HG02870 (cell line): ENCODE results near the gene ETV7.

Source experiments
- ATAC-seq: cut with Tn5 transposase; IDR thresholded peaks from one replicate; pipeline ENCODE4 v1.9.1; 2021; ENCODE audit warnings: mild to moderate bottlenecking, moderate library complexity; ENCODE audit not compliant: unreplicated experiment

The ETV7 gene

DNA sequence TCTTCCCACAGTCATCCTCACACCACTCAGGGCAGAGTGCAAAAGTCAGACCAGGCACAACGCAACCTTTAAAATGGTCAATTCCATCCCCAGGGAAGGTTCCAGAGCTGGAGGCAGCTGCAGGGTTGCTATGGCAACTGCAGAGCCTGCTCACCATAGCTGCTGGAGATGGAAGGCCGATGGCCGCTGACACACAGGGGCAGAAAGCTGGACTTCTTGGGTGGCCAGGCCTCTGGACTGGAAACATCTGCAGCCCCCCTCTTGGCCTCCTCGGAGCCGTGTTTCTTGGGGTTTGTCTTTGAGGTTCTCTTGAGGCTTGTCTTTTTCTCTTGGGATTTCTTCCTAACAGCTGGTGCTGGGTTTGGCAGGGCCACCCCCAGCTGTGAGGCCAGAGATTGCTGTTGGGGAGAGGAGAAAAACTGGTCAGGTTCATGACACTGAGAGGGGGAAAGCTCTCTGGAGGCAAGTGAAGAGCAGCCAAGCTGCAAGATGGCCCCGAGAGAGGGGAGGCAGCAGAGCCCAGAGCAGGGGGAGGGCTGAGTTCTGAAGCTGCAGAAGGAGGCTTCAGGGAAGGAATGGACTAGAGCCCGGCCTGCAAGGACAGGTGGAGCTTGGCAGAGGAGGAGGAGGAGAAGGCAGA, 61.0 kb downstream of the ETV7 start:
- no peak for ATAC-seq

DNA sequence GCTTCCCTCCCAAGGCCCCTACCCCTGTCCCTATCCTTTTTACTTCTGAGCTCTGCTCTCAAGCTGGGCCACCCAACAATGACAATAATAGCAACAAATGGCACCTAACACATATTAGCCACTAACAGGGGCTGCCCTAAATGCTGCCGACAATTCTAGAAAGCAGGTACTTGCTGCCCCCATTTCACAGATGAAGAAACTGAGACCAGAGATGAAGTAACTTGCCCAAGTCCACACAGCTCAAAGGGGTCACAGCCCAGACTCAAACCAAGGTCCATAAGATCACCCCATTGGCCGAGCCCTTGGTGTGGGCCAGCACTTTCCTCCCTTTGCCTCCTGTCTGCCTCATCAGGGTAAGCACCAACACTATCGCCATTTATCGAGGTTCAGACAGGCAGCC, 62.8 kb downstream of the ETV7 start:
- no peak for ATAC-seq

DNA sequence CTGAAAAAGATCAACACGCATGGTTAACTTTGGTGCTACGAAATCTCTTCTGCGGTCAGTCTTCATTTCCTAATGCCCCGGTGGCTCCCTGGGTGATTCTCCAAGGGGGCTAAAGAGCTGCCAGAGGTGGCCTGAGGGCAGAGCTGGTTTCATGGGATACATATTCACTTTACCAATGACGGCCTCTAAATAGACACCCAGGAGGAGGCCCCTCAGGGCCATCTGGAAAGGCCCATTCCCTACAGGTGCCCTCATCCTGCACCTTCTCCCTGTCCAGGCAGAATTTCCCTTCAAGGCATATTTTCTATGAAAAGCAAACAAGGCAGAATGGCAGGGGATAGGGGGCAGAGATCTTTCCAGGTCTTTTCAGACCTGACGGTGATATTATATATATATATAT, 63.3 kb downstream of the ETV7 start:
- no peak for ATAC-seq

DNA sequence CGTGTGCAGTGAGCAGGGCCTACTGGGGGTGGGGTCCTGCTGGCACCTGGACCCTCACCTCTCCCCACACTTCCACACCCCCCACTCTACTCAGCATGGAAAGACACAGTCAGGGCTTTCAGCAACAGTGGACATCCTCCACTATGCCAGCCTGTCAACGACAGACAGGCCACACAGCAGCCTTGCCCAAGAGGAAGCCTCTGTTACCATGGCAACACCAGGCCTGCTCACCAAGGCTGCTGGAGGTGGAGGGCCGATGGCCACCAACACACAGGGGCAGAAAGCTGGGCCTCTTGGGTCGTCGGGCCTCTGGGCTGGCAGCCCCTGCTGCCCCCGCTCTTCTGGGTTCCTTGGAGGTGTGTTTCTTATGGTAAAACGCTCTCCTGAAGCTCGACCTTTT, 64.4 kb downstream of the ETV7 start:
- ATAC-seq: no peak

DNA sequence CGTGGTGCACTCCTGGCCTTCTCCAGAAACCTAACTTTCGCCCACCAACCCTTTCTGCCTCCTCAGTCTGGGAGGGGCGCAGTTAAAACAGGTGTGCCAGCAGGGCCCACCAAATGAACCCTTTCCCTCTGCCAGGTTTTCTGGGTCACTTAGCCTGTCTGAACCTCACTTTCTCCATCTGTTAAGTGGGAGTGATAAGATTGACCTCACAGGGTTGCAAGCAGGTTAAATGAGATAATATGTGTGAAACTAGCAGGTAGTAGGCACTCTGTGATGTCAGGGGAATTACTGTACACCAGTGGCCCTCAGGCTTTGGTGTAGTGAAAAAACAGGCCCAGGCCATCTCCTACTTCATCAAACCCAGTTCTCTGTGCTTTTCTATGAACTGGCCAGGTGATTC, 64.9 kb downstream of the ETV7 start:
- no peak for ATAC-seq

DNA sequence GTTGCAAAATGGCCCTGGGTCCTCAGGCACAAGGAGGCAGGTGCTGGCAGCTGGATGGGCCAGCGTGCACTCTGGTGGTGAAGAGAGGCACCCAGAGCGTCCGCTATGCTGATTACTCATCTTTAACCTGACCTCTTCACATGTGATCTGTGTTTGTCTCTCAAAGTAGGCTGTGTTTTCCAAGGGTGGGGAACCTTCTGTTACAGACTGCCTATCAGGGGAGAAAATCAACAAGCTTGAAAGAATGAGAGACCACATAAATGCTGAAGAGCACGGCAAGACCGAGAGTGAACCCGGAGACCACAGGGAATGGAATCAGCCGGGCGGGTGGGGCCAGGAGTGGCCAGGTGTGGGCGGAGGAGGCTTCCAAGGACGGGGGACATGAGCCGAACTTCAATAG, 67.0 kb downstream of the ETV7 start:
- no peak for ATAC-seq

DNA sequence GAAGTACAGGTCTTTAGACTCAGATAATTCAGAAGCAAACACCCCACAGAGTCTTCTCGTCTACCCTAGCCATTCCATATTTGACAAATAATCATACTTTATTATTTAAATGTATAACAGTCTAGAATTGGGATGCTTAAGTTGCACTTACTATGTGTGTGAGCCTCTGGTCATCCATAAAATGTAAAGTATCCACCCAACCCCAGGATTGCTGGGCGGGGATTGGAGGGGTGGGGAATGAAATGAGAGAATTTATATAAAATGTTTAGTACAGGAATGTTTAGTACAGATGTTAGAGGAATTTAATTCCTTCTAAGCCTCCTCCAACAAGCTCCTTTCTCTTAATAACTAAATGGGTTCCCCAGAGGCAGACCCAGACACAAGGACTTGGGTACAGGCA, 67.6 kb downstream of the ETV7 start:
- no peak for ATAC-seq

DNA sequence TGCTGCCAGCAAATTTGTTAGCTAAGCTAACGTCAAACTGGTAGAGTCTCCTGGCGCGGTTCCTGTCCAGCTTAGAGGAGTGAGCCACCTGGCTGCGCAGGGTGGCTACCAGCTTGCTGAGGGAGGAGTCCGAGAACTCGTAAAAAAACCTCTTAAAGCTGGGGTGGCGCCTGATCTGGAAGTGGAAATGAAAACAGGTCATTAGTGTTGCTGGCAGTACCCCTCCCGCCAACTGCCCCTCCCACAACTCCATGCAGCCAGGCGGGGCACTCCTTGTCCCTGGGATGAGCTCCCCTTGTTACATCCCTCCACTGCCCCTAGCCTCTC, 68.1 kb downstream of the ETV7 start:
- ATAC-seq: no peak

DNA sequence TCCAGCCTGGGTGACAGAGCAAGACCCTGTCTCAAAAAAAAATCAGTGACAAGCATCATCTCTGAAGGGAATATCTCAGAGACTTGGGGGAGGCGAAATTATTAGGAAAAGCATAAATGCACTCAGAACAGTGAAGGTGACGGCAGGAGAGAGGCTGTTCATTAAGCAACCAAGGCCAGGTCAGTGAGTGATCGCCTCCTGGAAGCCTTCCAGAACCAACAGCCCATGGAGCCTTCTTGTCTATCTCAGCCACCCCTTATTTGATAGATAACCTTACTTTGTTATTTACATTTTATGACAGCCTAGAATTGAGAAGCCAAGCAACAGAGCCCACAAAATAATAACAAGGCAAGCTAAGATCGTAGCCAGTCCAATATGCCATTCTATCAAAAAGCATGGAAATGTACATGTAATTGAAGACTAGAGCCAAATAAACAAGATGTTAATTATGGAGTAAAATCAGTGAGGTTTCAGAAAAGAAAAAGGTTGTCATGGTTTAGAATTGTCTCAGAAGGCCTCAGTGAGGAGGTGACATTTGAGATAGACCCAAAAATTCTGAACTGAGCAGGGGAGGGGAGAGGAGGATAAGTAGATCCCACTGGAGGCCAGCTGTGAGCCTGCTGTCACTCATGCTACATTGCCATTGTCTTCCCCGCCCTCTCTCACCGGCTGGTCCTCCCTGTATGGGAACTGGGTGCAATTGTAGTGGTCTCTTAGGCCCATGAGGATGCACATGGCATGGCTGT, 68.6 kb downstream of the ETV7 start:
- ATAC-seq: no peak

DNA sequence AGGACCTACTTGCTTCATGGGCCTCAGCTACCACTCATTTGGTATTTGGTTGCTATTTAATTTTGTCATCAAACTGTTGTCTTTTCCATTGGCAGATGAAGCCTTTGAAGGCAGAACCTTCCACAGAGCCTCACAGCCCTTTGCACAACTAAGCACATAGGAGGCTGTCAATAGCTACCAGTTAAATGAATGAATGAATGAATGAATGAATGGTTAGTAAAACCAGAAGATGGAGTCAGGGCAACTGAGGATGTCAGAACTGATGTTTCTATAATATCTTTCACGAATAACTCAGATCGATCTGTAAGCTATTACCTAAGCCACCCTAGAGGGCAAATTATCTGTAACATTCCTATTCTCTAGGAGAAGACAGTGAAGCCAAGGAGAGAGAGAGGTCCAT, 69.8 kb downstream of the ETV7 start:
- ATAC-seq: no peak
